ENCODE results near the gene ARID4A.

Gene ARID4A

GRCh38 chr14:58272588-58273372, 25.6 kb upstream of the ARID4A start:
- TF ChIP-seq SUZ12 (IDR thresholded peaks at IDR 0.05; ENCODE audit: extremely low read depth, insufficient read depth, insufficient read length) (no peak), ZNF274 (IDR thresholded peaks at IDR 0.05; ENCODE audit: low read depth, low read length) (no peak), YY1 (IDR thresholded peaks at IDR 0.05; ENCODE audit: insufficient read depth, insufficient read length) (no peak)
- H3K9ac ChIP-seq (ENCODE audit: insufficient read length, low read depth) = no peak overlapping the region
- H3K4me3 ChIP-seq (ENCODE audit: insufficient read length, low read depth) = no peak overlapping the region
- no peak for DNase-seq (ENCODE audit: low read depth, low spot score)
- H3K27me3 ChIP-seq (ENCODE audit: insufficient read depth, insufficient read length) = no peaks in the 10 kb centered on the region
- no peaks in the 10 kb centered on the region for H3K4me1 ChIP-seq (ENCODE audit: insufficient read depth, insufficient read length)
- H3K9me3 ChIP-seq (ENCODE audit: insufficient read depth, low read length) = no peaks in the 10 kb centered on the region
- H3K36me3 ChIP-seq (ENCODE audit: insufficient read depth, insufficient read length, low read length) = peaks cover 60% of the 10 kb centered on the region

- Histone ChIP-seq H3K27me3 (ENCODE audit: insufficient read depth, insufficient read length) (no peaks in the 10 kb centered on the region), H3K4me3 (ENCODE audit: insufficient read length, low read depth) (no peak overlapping the region), H3K36me3 (ENCODE audit: insufficient read depth, insufficient read length, low read length) (peaks cover 58% of the 10 kb centered on the region), H3K9me3 (ENCODE audit: insufficient read depth, low read length) (no peaks in the 10 kb centered on the region), H3K9ac (ENCODE audit: insufficient read length, low read depth) (no peak overlapping the region), H3K4me1 (ENCODE audit: insufficient read depth, insufficient read length) (no peaks in the 10 kb centered on the region)
- TF ChIP-seq ZNF274 (IDR thresholded peaks at IDR 0.05; ENCODE audit: low read depth, low read length) (no peak), YY1 (IDR thresholded peaks at IDR 0.05; ENCODE audit: insufficient read depth, insufficient read length) (no peak), SUZ12 (IDR thresholded peaks at IDR 0.05; ENCODE audit: extremely low read depth, insufficient read depth, insufficient read length) (no peak)
- no peak for DNase-seq (ENCODE audit: low read depth, low spot score)
These were observed 23.5 kb upstream of the ARID4A start for GRCh38 chr14:58274881-58275280.

GRCh38 chr14:58275527-58276190, 22.7 kb upstream of the ARID4A start:
- no peak overlapping the region for H3K9ac ChIP-seq (ENCODE audit: insufficient read length, low read depth)

GRCh38 chr14:58276208-58276607, 22.1 kb upstream of the ARID4A start:
- H3K4me3 ChIP-seq (ENCODE audit: insufficient read length, low read depth) = no peak overlapping the region
- H3K27me3 ChIP-seq (ENCODE audit: insufficient read depth, insufficient read length) = no peaks in the 10 kb centered on the region
- DNase-seq (ENCODE audit: low read depth, low spot score) = no peak
- H3K9ac ChIP-seq (ENCODE audit: insufficient read length, low read depth) = no peak overlapping the region
- no peaks in the 10 kb centered on the region for H3K9me3 ChIP-seq (ENCODE audit: insufficient read depth, low read length)
- no peak for TF ChIP-seq SUZ12 (IDR thresholded peaks at IDR 0.05; ENCODE audit: extremely low read depth, insufficient read depth, insufficient read length)
- TF ChIP-seq ZNF274 (IDR thresholded peaks at IDR 0.05; ENCODE audit: low read depth, low read length) = no peak
- TF ChIP-seq YY1 (IDR thresholded peaks at IDR 0.05; ENCODE audit: insufficient read depth, insufficient read length) = no peak
- no peaks in the 10 kb centered on the region for H3K4me1 ChIP-seq (ENCODE audit: insufficient read depth, insufficient read length)
- H3K36me3 ChIP-seq (ENCODE audit: insufficient read depth, insufficient read length, low read length) = peaks cover 50% of the 10 kb centered on the region

More at GRCh38 chr14:58275527-58276190, 22.7 kb upstream of the ARID4A start:
- Histone ChIP-seq H3K36me3 (ENCODE audit: insufficient read depth, insufficient read length, low read length) (peaks cover 53% of the 10 kb centered on the region), H3K9me3 (ENCODE audit: insufficient read depth, low read length) (no peaks in the 10 kb centered on the region), H3K4me1 (ENCODE audit: insufficient read depth, insufficient read length) (no peaks in the 10 kb centered on the region), H3K4me3 (ENCODE audit: insufficient read length, low read depth) (no peak overlapping the region), H3K27me3 (ENCODE audit: insufficient read depth, insufficient read length) (no peaks in the 10 kb centered on the region)
- TF ChIP-seq SUZ12 (IDR thresholded peaks at IDR 0.05; ENCODE audit: extremely low read depth, insufficient read depth, insufficient read length) (no peak), YY1 (IDR thresholded peaks at IDR 0.05; ENCODE audit: insufficient read depth, insufficient read length) (no peak), ZNF274 (IDR thresholded peaks at IDR 0.05; ENCODE audit: low read depth, low read length) (no peak)
- DNase-seq (ENCODE audit: low read depth, low spot score) = no peak

GRCh38 chr14:58278177-58278576, 20.2 kb upstream of the ARID4A start:
- Histone ChIP-seq H3K4me1 (ENCODE audit: insufficient read depth, insufficient read length) (no peaks in the 10 kb centered on the region), H3K36me3 (ENCODE audit: insufficient read depth, insufficient read length, low read length) (peaks cover 43% of the 10 kb centered on the region), H3K27me3 (ENCODE audit: insufficient read depth, insufficient read length) (no peaks in the 10 kb centered on the region), H3K9me3 (ENCODE audit: insufficient read depth, low read length) (no peaks in the 10 kb centered on the region), H3K9ac (ENCODE audit: insufficient read length, low read depth) (no peak overlapping the region), H3K4me3 (ENCODE audit: insufficient read length, low read depth) (no peak overlapping the region)
- TF ChIP-seq ZNF274 (IDR thresholded peaks at IDR 0.05; ENCODE audit: low read depth, low read length) (no peak), YY1 (IDR thresholded peaks at IDR 0.05; ENCODE audit: insufficient read depth, insufficient read length) (no peak), SUZ12 (IDR thresholded peaks at IDR 0.05; ENCODE audit: extremely low read depth, insufficient read depth, insufficient read length) (no peak)
- no peak for DNase-seq (ENCODE audit: low read depth, low spot score)

GRCh38 chr14:58280954-58281787, 17.2 kb upstream of the ARID4A start:
- no peak for DNase-seq (ENCODE audit: low read depth, low spot score)
- TF ChIP-seq YY1 (IDR thresholded peaks at IDR 0.05; ENCODE audit: insufficient read depth, insufficient read length) = no peak
- TF ChIP-seq ZNF274 (IDR thresholded peaks at IDR 0.05; ENCODE audit: low read depth, low read length) = no peak
- no peak for TF ChIP-seq SUZ12 (IDR thresholded peaks at IDR 0.05; ENCODE audit: extremely low read depth, insufficient read depth, insufficient read length)
- peaks cover 65% of the 10 kb centered on the region for H3K36me3 ChIP-seq (ENCODE audit: insufficient read depth, insufficient read length, low read length)
- H3K9me3 ChIP-seq (ENCODE audit: insufficient read depth, low read length) = no peaks in the 10 kb centered on the region
- no peaks in the 10 kb centered on the region for H3K4me1 ChIP-seq (ENCODE audit: insufficient read depth, insufficient read length)
- no peak overlapping the region for H3K9ac ChIP-seq (ENCODE audit: insufficient read length, low read depth)
- no peaks in the 10 kb centered on the region for H3K27me3 ChIP-seq (ENCODE audit: insufficient read depth, insufficient read length)
- H3K4me3 ChIP-seq (ENCODE audit: insufficient read length, low read depth) = no peak overlapping the region
